ENCODE measurements around the gene LIPN. TPM values are rescaled to one million over a fixed set of nuclear protein-coding genes. Genes with fewer than 3 reads are reported as not detected.

The LIPN gene
- total and polyA plus RNA-seq, 4 donors: 0.07 to 0.25 (median 0.09) TPM; not detected in 1

Other genes with a start within 250 kb of the LIPN start
- 10 to 100 TPM in 1 of 2 donors, 1 to 10 TPM in 1; 4.1 to 12.4 TPM for gene RNLS, start 176.7 kb upstream of the LIPN start, total RNA-seq
- 1 to 10 TPM; 7.3 to 7.8 TPM for gene RNLS, start 176.7 kb upstream of the LIPN start, polyA plus RNA-seq
- gene LIPJ, start 173.3 kb upstream of the LIPN start, total RNA-seq: under 1 TPM in 1 of 2 donors, not detected in 1; 0.17 TPM
- gene LIPJ, start 173.3 kb upstream of the LIPN start, polyA plus RNA-seq: under 1 TPM; 0.01 to 0.11 TPM
- gene LIPF, start 95.6 kb upstream of the LIPN start, total RNA-seq: not detected
- gene LIPF, start 95.6 kb upstream of the LIPN start, polyA plus RNA-seq: not detected
- not detected for gene LIPK, start 53.8 kb upstream of the LIPN start, total RNA-seq
- not detected for gene LIPK, start 53.8 kb upstream of the LIPN start, polyA plus RNA-seq
- gene LIPM, start 42.7 kb downstream of the LIPN start, total RNA-seq: not detected
- gene LIPM, start 42.7 kb downstream of the LIPN start, polyA plus RNA-seq: not detected
- 1 to 10 TPM in 1 of 2 donors, under 1 TPM in 1; 0.42 to 1.0 TPM for gene ANKRD22, start 91.8 kb downstream of the LIPN start, total RNA-seq
- under 1 TPM; 0.38 to 0.43 TPM for gene ANKRD22, start 91.8 kb downstream of the LIPN start, polyA plus RNA-seq
- 1 to 10 TPM; 5.5 to 8.0 TPM for gene STAMBPL1, start 120.2 kb downstream of the LIPN start, total RNA-seq
- 1 to 10 TPM; 1.3 to 1.9 TPM for gene STAMBPL1, start 120.2 kb downstream of the LIPN start, polyA plus RNA-seq
- gene ACTA2, start 192.8 kb downstream of the LIPN start, total RNA-seq: 100 to 1,000 TPM in 1 of 2 donors, 10 to 100 TPM in 1; 13.2 to 182 TPM
- 100 to 1,000 TPM in 1 of 2 donors, 10 to 100 TPM in 1; 16.8 to 130 TPM for gene ACTA2, start 192.8 kb downstream of the LIPN start, polyA plus RNA-seq
- gene FAS, start 230.8 kb downstream of the LIPN start, total RNA-seq: 10 to 100 TPM in 1 of 2 donors, 1 to 10 TPM in 1; 2.2 to 13.2 TPM
- 1 to 10 TPM; 5.6 to 6.2 TPM for gene FAS, start 230.8 kb downstream of the LIPN start, polyA plus RNA-seq